ENCODE results near the gene SLC35F3. TPM values are rescaled to one million over a fixed set of nuclear protein-coding genes. Genes with fewer than 3 reads are reported as not detected.

Gene SLC35F3
- total RNA-seq, 1 experiment from 2014 or later: 0.94 TPM

DNA sequence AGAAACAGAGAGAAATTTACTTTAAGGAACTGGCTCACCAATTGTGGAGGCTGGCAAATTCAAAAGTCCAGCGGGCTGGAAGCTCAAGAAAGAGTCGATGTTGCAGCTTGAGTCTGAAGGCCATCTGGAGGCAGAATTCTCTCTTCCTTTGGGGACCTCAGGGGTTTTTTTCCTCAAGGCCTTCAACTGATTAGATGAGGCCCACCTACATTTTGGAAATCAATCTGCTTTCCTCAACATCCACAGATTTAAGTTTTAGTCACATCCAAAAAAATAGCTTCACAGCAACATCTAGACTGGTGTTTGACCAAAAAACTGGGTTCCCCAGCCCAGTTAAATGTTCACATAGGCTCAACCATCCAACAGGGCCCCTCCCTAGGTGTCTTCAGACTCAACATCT is 114.9 kb downstream of the SLC35F3 start:
- Mint-ChIP-seq H3K4me1 (no peaks in the 10 kb centered on the region), H3K4me3 (no peak overlapping the region), H3K27me3 (ENCODE audit: low read depth) (peaks cover 8% of the 10 kb centered on the region), H3K36me3 (no peaks in the 10 kb centered on the region), H3K9me3 (no peaks in the 10 kb centered on the region), H3K27ac (no peak overlapping the region)
- DNase-seq (ENCODE audit: low spot score) (no peak), ATAC-seq (no peak)
- ChIA-PET POLR2A (no interaction called here), CTCF (no interaction called here)
- TF ChIP-seq ZNF219 (CRISPR knock-in tag; IDR thresholded peaks at IDR 0.05; ENCODE audit: borderline replicate concordance) (no peak), ATF1 (CRISPR knock-in tag; IDR thresholded peaks at IDR 0.05) (no peak)
- TF ChIP-seq, protein P1, sequence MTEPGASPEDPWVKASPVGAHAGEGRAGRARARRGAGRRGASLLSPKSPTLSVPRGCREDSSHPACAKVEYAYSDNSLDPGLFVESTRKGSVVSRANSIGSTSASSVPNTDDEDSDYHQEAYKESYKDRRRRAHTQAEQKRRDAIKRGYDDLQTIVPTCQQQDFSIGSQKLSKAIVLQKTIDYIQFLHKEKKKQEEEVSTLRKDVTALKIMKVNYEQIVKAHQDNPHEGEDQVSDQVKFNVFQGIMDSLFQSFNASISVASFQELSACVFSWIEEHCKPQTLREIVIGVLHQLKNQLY (CRISPR knock-in tag; IDR thresholded peaks at IDR 0.05): no peak

DNA sequence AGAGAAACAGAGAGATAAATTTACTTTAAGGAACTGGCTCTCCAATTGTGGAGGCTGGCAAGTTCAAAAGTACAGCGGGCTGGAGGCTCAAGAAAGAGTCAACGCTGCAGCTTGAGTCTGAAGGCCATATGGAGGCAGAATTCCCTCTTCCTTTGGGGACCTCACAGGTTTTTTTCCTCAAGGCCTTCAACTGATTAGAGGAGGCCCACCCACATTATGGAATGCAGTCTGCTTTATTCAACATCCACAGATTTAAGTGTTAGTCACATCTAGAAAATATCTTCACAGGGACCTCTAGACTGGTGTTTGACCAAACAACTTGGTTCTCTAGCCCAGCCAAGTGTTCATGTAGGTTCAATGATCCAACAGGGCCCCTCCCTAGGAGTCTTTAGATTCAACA is 117.8 kb downstream of the SLC35F3 start:
- H3K4me3 Mint-ChIP-seq: no peak overlapping the region
- TF ChIP-seq GRHL2 (CRISPR knock-in tag; IDR thresholded peaks at IDR 0.05; ENCODE audit: insufficient replicate concordance, severe bottlenecking) (no peak), JUN (CRISPR knock-in tag; IDR thresholded peaks at IDR 0.05) (no peak), ZNF396 (CRISPR knock-in tag; IDR thresholded peaks at IDR 0.05; ENCODE audit: borderline replicate concordance) (no peak), CBFB (CRISPR knock-in tag; IDR thresholded peaks at IDR 0.05; ENCODE audit: low read depth) (no peak), RORB (CRISPR knock-in tag; IDR thresholded peaks at IDR 0.05) (no peak), MXD4 (CRISPR knock-in tag; IDR thresholded peaks at IDR 0.05; ENCODE audit: borderline replicate concordance) (no peak), NFATC4 (CRISPR knock-in tag; IDR thresholded peaks at IDR 0.05) (no peak), ZNF263 (CRISPR knock-in tag; IDR thresholded peaks at IDR 0.05; ENCODE audit: low read depth) (no peak), ZBTB21 (CRISPR knock-in tag; IDR thresholded peaks at IDR 0.05; ENCODE audit: borderline replicate concordance) (no peak)
- TF ChIP-seq, protein P2, sequence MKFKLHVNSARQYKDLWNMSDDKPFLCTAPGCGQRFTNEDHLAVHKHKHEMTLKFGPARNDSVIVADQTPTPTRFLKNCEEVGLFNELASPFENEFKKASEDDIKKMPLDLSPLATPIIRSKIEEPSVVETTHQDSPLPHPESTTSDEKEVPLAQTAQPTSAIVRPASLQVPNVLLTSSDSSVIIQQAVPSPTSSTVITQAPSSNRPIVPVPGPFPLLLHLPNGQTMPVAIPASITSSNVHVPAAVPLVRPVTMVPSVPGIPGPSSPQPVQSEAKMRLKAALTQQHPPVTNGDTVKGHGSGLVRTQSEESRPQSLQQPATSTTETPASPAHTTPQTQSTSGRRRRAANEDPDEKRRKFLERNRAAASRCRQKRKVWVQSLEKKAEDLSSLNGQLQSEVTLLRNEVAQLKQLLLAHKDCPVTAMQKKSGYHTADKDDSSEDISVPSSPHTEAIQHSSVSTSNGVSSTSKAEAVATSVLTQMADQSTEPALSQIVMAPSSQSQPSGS (CRISPR knock-in tag; IDR thresholded peaks at IDR 0.05; ENCODE audit: borderline replicate concordance, low read depth): no peak
- TF ChIP-seq, protein P3, sequence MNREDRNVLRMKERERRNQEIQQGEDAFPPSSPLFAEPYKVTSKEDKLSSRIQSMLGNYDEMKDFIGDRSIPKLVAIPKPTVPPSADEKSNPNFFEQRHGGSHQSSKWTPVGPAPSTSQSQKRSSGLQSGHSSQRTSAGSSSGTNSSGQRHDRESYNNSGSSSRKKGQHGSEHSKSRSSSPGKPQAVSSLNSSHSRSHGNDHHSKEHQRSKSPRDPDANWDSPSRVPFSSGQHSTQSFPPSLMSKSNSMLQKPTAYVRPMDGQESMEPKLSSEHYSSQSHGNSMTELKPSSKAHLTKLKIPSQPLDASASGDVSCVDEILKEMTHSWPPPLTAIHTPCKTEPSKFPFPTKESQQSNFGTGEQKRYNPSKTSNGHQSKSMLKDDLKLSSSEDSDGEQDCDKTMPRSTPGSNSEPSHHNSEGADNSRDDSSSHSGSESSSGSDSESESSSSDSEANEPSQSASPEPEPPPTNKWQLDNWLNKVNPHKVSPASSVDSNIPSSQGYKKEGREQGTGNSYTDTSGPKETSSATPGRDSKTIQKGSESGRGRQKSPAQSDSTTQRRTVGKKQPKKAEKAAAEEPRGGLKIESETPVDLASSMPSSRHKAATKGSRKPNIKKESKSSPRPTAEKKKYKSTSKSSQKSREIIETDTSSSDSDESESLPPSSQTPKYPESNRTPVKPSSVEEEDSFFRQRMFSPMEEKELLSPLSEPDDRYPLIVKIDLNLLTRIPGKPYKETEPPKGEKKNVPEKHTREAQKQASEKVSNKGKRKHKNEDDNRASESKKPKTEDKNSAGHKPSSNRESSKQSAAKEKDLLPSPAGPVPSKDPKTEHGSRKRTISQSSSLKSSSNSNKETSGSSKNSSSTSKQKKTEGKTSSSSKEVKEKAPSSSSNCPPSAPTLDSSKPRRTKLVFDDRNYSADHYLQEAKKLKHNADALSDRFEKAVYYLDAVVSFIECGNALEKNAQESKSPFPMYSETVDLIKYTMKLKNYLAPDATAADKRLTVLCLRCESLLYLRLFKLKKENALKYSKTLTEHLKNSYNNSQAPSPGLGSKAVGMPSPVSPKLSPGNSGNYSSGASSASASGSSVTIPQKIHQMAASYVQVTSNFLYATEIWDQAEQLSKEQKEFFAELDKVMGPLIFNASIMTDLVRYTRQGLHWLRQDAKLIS (CRISPR knock-in tag; IDR thresholded peaks at IDR 0.05; ENCODE audit: borderline replicate concordance): no peak
- TF ChIP-seq, protein P4, sequence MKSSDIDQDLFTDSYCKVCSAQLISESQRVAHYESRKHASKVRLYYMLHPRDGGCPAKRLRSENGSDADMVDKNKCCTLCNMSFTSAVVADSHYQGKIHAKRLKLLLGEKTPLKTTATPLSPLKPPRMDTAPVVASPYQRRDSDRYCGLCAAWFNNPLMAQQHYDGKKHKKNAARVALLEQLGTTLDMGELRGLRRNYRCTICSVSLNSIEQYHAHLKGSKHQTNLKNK (CRISPR knock-in tag; IDR thresholded peaks at IDR 0.05): no peak
- TF ChIP-seq, protein P5, sequence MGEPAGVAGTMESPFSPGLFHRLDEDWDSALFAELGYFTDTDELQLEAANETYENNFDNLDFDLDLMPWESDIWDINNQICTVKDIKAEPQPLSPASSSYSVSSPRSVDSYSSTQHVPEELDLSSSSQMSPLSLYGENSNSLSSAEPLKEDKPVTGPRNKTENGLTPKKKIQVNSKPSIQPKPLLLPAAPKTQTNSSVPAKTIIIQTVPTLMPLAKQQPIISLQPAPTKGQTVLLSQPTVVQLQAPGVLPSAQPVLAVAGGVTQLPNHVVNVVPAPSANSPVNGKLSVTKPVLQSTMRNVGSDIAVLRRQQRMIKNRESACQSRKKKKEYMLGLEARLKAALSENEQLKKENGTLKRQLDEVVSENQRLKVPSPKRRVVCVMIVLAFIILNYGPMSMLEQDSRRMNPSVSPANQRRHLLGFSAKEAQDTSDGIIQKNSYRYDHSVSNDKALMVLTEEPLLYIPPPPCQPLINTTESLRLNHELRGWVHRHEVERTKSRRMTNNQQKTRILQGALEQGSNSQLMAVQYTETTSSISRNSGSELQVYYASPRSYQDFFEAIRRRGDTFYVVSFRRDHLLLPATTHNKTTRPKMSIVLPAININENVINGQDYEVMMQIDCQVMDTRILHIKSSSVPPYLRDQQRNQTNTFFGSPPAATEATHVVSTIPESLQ (CRISPR knock-in tag; IDR thresholded peaks at IDR 0.05): no peak
- TF ChIP-seq, protein P6, sequence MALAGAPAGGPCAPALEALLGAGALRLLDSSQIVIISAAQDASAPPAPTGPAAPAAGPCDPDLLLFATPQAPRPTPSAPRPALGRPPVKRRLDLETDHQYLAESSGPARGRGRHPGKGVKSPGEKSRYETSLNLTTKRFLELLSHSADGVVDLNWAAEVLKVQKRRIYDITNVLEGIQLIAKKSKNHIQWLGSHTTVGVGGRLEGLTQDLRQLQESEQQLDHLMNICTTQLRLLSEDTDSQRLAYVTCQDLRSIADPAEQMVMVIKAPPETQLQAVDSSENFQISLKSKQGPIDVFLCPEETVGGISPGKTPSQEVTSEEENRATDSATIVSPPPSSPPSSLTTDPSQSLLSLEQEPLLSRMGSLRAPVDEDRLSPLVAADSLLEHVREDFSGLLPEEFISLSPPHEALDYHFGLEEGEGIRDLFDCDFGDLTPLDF (CRISPR knock-in tag; IDR thresholded peaks at IDR 0.05): no peak
- H3K27me3 Mint-ChIP-seq (ENCODE audit: low read depth): peaks cover 32% of the 10 kb centered on the region
- H3K9me3 Mint-ChIP-seq: no peaks in the 10 kb centered on the region
- POLR2A ChIA-PET: no interaction called here
- CTCF ChIA-PET: no interaction called here
- peaks cover 7% of the 10 kb centered on the region for H3K4me1 Mint-ChIP-seq
- H3K27ac Mint-ChIP-seq: no peak overlapping the region
- H3K36me3 Mint-ChIP-seq: no peaks in the 10 kb centered on the region
- DNase-seq (ENCODE audit: low spot score): no peak
- no peak for ATAC-seq
